Gastrocnemius medialis (tissue), 4 donors: ENCODE measurements around the gene MED12L. TPM values are rescaled to one million over a fixed set of nuclear protein-coding genes. Genes with fewer than 3 reads are reported as not detected.

Experiments used
- ATAC-seq, 2 donors: fragments of 150-250 bp; one replicate each; pipeline ENCODE4 v1.9.1; 2016
- DNase-seq, 2 donors: peaks; one replicate each; pipeline ENCODE4 v3.0.0-alpha.2; 2019
- H3K27ac ChIP-seq, 4 donors: fragments of 200-600 bp; sonication (generic); 1 replicate in 1 of 4; 2 replicates in 3 of 4; pipeline ENCODE4 v1.5.1; 2016 to 2018; ENCODE audit warnings: mild to moderate bottlenecking in 2 of 4, moderate library complexity in 1 of 4
- H3K27me3 ChIP-seq, 3 donors: fragments of 200-600 bp; sonication (generic) in 2 of 3; 1 replicate in 1 of 3; 2 replicates in 2 of 3; pipeline versions ENCODE4 v1.5.1 to v1.6.0; 2016 to 2019; ENCODE audit warnings: mild to moderate bottlenecking in 1 of 3, moderate library complexity in 1 of 3
- H3K36me3 ChIP-seq, 2 donors: fragments of 200-600 bp; sonication (generic) in 1 of 2; one replicate each; pipeline ENCODE4 v1.5.1; 2017 to 2018
- H3K4me1 ChIP-seq, 2 donors: fragments of 200-600 bp; sonication (generic) in 1 of 2; one replicate each; pipeline ENCODE4 v1.5.1; 2016 to 2017; ENCODE audit warnings: mild to moderate bottlenecking in 2 of 2
- H3K4me3 ChIP-seq, 4 donors: fragments of 200-600 bp; sonication (generic) in 3 of 4; 1 replicate in 1 of 4; 2 replicates in 3 of 4; pipeline ENCODE4 v1.5.1; 2016 to 2019; ENCODE audit warnings: mild to moderate bottlenecking in 2 of 4
- H3K9me3 ChIP-seq, 3 donors: fragments of 200-600 bp; sonication (generic) in 2 of 3; 1 replicate in 1 of 3; 2 replicates in 2 of 3; pipeline ENCODE4 v1.5.1; 2016 to 2019
- POLR2A ChIP-seq, 2 donors: fragments of 450-650 bp; IDR thresholded peaks; one replicate each; pipeline ENCODE4 v1.6.1; 2017; ENCODE audit warnings: antibody characterized with exemption in 2 of 2, mild to moderate bottlenecking in 2 of 2, moderate library complexity in 2 of 2
- in situ Hi-C, 4 donors: fragments of 200-750 bp; cut with MboI; loops; one replicate each; pipeline versions ENCODE4 v1.15.0 to v1.8.0; 2017; ENCODE audit warnings: low sequenced_read_pairs in 4 of 4
- intact Hi-C: fragments of 100-400 bp; cut with DNase I; formaldehyde crosslinking; loops from one replicate; pipeline ENCODE4 v1.15.1; 2023; ENCODE audit warnings: low total_unique reads
- total RNA-seq, 4 donors: library from RNA; depleted of rRNA; stranded (reverse); fragments of >200 nt; gene quantifications; one replicate each; pipeline versions ENCODE4 v1.1.0 to v1.2.3, GENCODE V29; 2016
- TF ChIP-seq, protein P1 (sequence below), 5 experiments: fragments of 450-650 bp in 3 of 5; fragments of 200-600 bp in 2 of 5; sonication (generic) in 2 of 5; IDR thresholded peaks in 4 of 5; conservative IDR thresholded peaks in 1 of 5; 1 replicate in 4 of 5; 2 replicates in 1 of 5; pipeline ENCODE4 v1.5.1; 2016 to 2019; ENCODE audit warnings: antibody characterized with exemption in 5 of 5, mild to moderate bottlenecking in 3 of 5, moderate library complexity in 3 of 5

Gene MED12L
- total RNA-seq, 4 donors from 2014 or later = 0.05 to 1.2 (median 0.10) TPM

- Histone ChIP-seq H3K27ac (no peak overlapping the region), H3K4me3 (no peak overlapping the region), H3K9me3 (no peaks in the 10 kb centered on the region), H3K36me3 (no peaks in the 10 kb centered on the region), H3K4me1 (no peaks in the 10 kb centered on the region), H3K27me3 (no peaks in the 10 kb centered on the region)
- in situ Hi-C loops = no loop called here
- TF ChIP-seq POLR2A (IDR thresholded peaks at IDR 0.05) = no peak
- TF ChIP-seq, protein P1, sequence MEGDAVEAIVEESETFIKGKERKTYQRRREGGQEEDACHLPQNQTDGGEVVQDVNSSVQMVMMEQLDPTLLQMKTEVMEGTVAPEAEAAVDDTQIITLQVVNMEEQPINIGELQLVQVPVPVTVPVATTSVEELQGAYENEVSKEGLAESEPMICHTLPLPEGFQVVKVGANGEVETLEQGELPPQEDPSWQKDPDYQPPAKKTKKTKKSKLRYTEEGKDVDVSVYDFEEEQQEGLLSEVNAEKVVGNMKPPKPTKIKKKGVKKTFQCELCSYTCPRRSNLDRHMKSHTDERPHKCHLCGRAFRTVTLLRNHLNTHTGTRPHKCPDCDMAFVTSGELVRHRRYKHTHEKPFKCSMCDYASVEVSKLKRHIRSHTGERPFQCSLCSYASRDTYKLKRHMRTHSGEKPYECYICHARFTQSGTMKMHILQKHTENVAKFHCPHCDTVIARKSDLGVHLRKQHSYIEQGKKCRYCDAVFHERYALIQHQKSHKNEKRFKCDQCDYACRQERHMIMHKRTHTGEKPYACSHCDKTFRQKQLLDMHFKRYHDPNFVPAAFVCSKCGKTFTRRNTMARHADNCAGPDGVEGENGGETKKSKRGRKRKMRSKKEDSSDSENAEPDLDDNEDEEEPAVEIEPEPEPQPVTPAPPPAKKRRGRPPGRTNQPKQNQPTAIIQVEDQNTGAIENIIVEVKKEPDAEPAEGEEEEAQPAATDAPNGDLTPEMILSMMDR (IDR thresholded peaks at IDR 0.05 in 4 of 5, conservative IDR thresholded peaks at IDR 0.05 in 1 of 5) = no peak
- intact Hi-C loops = no loop called here
- no peak for ATAC-seq
- no peak for DNase-seq
Observed at GRCh38 chr3:151412989-151413388, 327.5 kb downstream of the MED12L start.

- intact Hi-C loops (no loop called here), in situ Hi-C loops (no loop called here)
- Histone ChIP-seq H3K36me3 (no peaks in the 10 kb centered on the region), H3K4me1 (no peaks in the 10 kb centered on the region), H3K4me3 (no peak overlapping the region), H3K27ac (no peak overlapping the region), H3K27me3 (no peaks in the 10 kb centered on the region), H3K9me3 (no peaks in the 10 kb centered on the region)
- TF ChIP-seq, protein P1 (IDR thresholded peaks at IDR 0.05 in 4 of 5, conservative IDR thresholded peaks at IDR 0.05 in 1 of 5) = no peak
- TF ChIP-seq POLR2A (IDR thresholded peaks at IDR 0.05) = no peak
- ATAC-seq = no peak
- DNase-seq = no peak
Observed at GRCh38 chr3:151415289-151415688, 329.8 kb downstream of the MED12L start.

DNA sequence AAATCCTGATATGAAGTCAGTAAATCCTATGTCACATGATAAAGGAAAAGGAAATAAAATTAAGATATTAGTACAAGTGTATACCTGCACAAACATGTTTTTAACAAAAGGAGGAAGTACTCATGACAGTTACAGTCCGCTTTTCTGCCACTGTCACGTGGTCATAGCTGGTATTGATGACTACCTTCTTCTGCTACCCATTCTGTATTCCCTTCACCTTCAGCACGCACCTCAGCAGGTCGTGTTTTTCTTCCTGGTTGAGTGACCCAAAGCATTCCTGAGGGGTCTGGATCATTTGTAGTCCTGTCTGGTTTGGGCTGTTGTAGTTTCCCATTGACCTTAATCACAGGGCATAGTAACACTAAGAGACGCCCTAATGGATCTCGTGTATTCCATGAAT is 334.3 kb downstream of the MED12L start:
- ATAC-seq (no peak), DNase-seq (no peak)
- in situ Hi-C loops = no loop called here
- TF ChIP-seq POLR2A (IDR thresholded peaks at IDR 0.05) = no peak
- TF ChIP-seq, protein P1 (IDR thresholded peaks at IDR 0.05 in 4 of 5, conservative IDR thresholded peaks at IDR 0.05 in 1 of 5) = no peak
- intact Hi-C loops = no loop called here
- Histone ChIP-seq H3K4me3 (no peak overlapping the region), H3K27me3 (no peaks in the 10 kb centered on the region), H3K36me3 (no peaks in the 10 kb centered on the region), H3K4me1 (no peaks in the 10 kb centered on the region), H3K27ac (no peak overlapping the region), H3K9me3 (no peaks in the 10 kb centered on the region)

DNA sequence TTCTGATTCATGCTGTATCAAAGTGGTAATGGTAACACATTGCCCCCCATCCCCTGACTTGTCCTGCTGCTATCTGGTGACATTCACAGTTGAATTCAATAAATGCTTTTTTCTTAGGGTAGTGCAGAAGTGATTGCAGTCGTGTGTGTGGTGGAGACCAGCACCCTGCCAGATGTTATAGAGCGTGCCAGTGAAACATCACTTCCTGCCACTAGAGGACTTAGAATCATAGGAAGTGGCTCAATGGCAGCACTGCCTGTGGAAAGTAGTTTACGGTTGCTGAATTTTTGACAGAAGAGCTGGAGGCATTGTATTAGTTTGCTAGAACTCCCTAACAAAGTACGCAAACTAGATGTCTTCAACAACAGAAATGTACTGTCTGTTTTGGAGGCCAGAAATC is 336.5 kb downstream of the MED12L start:
- in situ Hi-C loops (no loop called here), intact Hi-C loops (no loop called here)
- no peaks in the 10 kb centered on the region for H3K9me3 ChIP-seq
- TF ChIP-seq, protein P1 (IDR thresholded peaks at IDR 0.05 in 4 of 5, conservative IDR thresholded peaks at IDR 0.05 in 1 of 5) = no peak
- TF ChIP-seq POLR2A (IDR thresholded peaks at IDR 0.05) = no peak
- no peak for DNase-seq
- no peak overlapping the region for H3K27ac ChIP-seq
- H3K36me3 ChIP-seq = no peaks in the 10 kb centered on the region
- no peak for ATAC-seq
- no peaks in the 10 kb centered on the region for H3K4me1 ChIP-seq
- H3K4me3 ChIP-seq = no peak overlapping the region
- no peaks in the 10 kb centered on the region for H3K27me3 ChIP-seq

DNA sequence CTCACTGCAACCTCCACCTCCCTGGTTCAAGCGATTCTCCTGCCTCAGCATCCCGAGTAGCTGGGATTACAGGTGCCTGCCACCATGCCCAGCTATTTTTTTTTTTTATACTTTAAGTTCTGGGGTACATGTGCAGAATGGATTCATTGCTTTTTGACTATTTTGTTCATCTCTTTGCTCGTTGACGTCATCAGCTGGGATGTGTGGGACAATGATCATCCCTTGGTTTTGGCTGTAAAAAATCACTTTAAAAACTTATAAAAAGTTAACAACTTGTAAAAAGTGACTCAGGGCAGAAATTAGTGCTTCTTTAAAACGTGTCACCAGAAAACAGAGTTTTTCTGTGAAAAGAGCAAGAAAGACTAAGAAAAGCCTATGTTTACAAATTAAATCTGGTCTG is 337.6 kb downstream of the MED12L start:
- H3K4me3 ChIP-seq = no peak overlapping the region
- intact Hi-C loops = no loop called here

More for the DNA sequence above, 337.6 kb downstream of the MED12L start:
- TF ChIP-seq, protein P1 (IDR thresholded peaks at IDR 0.05 in 4 of 5, conservative IDR thresholded peaks at IDR 0.05 in 1 of 5) = no peak
- no peak for TF ChIP-seq POLR2A (IDR thresholded peaks at IDR 0.05)
- Histone ChIP-seq H3K27ac (no peak overlapping the region), H3K27me3 (no peaks in the 10 kb centered on the region), H3K36me3 (no peaks in the 10 kb centered on the region), H3K9me3 (no peaks in the 10 kb centered on the region), H3K4me1 (no peaks in the 10 kb centered on the region)
- in situ Hi-C loops = no loop called here
- no peak for DNase-seq
- ATAC-seq = no peak
